Natural killer cell (primary cell): ENCODE data around the gene PPP1R16B. TPM values are rescaled to one million over a fixed set of nuclear protein-coding genes. Genes with fewer than 3 reads are reported as not detected.

ENCODE experiments used
- ATAC-seq, 3 donors: fragments of 150-1000 bp in 2 of 3; fragments of 200-7000 bp in 1 of 3; cut with Tn5 transposase; 1 replicate in 1 of 3; 2 replicates in 2 of 3; pipeline ENCODE4 v1.10.0; 2021; ENCODE audit warnings: mild to moderate bottlenecking in 2 of 3, moderate library complexity in 2 of 3
- DNase-seq, 2 donors: peaks; one replicate each; pipeline versions ENCODE4 v3.0.0 to v3.0.0-alpha.2; 2013 to 2021; ENCODE audit warnings: mixed read lengths in 1 of 2
- H3K27ac ChIP-seq: one replicate; pipeline ENCODE4 v1.5.1; 2013; ENCODE audit warnings: mild to moderate bottlenecking, low read length
- H3K27me3 ChIP-seq: one replicate; pipeline ENCODE4 v1.6.1; 2013; ENCODE audit warnings: low read length; ENCODE audit not compliant: control insufficient read depth, insufficient read depth
- H3K36me3 ChIP-seq: one replicate; pipeline ENCODE4 v1.6.1; 2013; ENCODE audit warnings: low read length; ENCODE audit not compliant: control insufficient read depth, insufficient read depth
- H3K4me1 ChIP-seq: one replicate; pipeline ENCODE4 v1.6.1; 2013; ENCODE audit warnings: low read length; ENCODE audit not compliant: control insufficient read depth, insufficient read depth
- H3K4me3 ChIP-seq: one replicate; pipeline ENCODE4 v1.5.1; 2013; ENCODE audit warnings: low read length
- H3K9me3 ChIP-seq: one replicate; pipeline ENCODE4 v1.6.1; 2013; ENCODE audit warnings: low read length; ENCODE audit not compliant: control insufficient read depth, insufficient read depth
- H3K27ac Mint-ChIP-seq, 2 donors: one replicate each; pipeline ENCODE4 v1.8.0; 2022; ENCODE audit warnings: mild to moderate bottlenecking in 2 of 2, mixed read lengths in 2 of 2, moderate library complexity in 1 of 2
- H3K27me3 Mint-ChIP-seq, 2 donors: one replicate each; pipeline ENCODE4 v1.8.0; 2022; ENCODE audit warnings: low read depth in 2 of 2, mixed read lengths in 2 of 2
- H3K36me3 Mint-ChIP-seq: one replicate; pipeline ENCODE4 v1.8.0; 2022; ENCODE audit warnings: mixed read lengths
- H3K4me1 Mint-ChIP-seq, 2 donors: one replicate each; pipeline ENCODE4 v1.8.0; 2022; ENCODE audit warnings: mixed read lengths in 2 of 2
- H3K4me3 Mint-ChIP-seq: one replicate; pipeline ENCODE4 v1.8.0; 2022; ENCODE audit warnings: mild to moderate bottlenecking, moderate library complexity, mixed read lengths
- H3K9me3 Mint-ChIP-seq, 2 donors: one replicate each; pipeline ENCODE4 v1.8.0; 2022; ENCODE audit warnings: mixed read lengths in 2 of 2
- WGBS: methylation state at CpG from one replicate; pipeline ENCODE4 v1.1.7; 2013; ENCODE audit warnings: missing lambda C conversion rate; ENCODE audit not compliant: insufficient coverage; 5-methylcytosine and 5-hydroxymethylcytosine counted together
- intact Hi-C: fragments of 100-400 bp; cut with micrococcal nuclease; formaldehyde crosslinking; loops from one replicate; pipeline ENCODE4 v1.14.2; 2022
- total RNA-seq, 4 donors: library from RNA; stranded (reverse); fragments of 120-200 nt in 1 of 4; gene quantifications; one replicate each; pipeline versions ENCODE4 v1.2.3 to v1.2.4, GENCODE V29; 2013 to 2022
- TF ChIP-seq, protein P1 (sequence below): fragments of 200-600 bp; IDR thresholded peaks from one replicate; pipeline ENCODE4 v1.8.0; 2022; ENCODE audit warnings: antibody characterized with exemption

The PPP1R16B gene
- total RNA-seq, 3 donors from 2014 or later (not counting 1 experiment from before 2014, with no cell fraction given): 52.0 to 62.3 (median 53.7) TPM

GRCh38 chr20:38828514-38829295 is 23.2 kb downstream of the PPP1R16B start:
- Histone ChIP-seq H3K4me3 (no peak overlapping the region), H3K36me3 (peaks cover 13% of the 10 kb centered on the region), H3K9me3 (no peaks in the 10 kb centered on the region), H3K27ac (no peak overlapping the region), H3K27me3 (no peaks in the 10 kb centered on the region), H3K4me1 (peaks cover 39% of the 10 kb centered on the region)
- intact Hi-C loops: no loop called here
- no peaks in the 10 kb centered on the region for H3K36me3 Mint-ChIP-seq
- 90% methylated on average over 6 of the region's 6 CpGs for WGBS
- H3K4me1 Mint-ChIP-seq: peaks cover 74 to 76% of the 10 kb centered on the region in 2 donors
- H3K27ac Mint-ChIP-seq: peak overlapping the region; percentile 69 to 70
- H3K27me3 Mint-ChIP-seq: no peaks in the 10 kb centered on the region
- DNase-seq (no peak), ATAC-seq (no peak)
- TF ChIP-seq, protein P1, sequence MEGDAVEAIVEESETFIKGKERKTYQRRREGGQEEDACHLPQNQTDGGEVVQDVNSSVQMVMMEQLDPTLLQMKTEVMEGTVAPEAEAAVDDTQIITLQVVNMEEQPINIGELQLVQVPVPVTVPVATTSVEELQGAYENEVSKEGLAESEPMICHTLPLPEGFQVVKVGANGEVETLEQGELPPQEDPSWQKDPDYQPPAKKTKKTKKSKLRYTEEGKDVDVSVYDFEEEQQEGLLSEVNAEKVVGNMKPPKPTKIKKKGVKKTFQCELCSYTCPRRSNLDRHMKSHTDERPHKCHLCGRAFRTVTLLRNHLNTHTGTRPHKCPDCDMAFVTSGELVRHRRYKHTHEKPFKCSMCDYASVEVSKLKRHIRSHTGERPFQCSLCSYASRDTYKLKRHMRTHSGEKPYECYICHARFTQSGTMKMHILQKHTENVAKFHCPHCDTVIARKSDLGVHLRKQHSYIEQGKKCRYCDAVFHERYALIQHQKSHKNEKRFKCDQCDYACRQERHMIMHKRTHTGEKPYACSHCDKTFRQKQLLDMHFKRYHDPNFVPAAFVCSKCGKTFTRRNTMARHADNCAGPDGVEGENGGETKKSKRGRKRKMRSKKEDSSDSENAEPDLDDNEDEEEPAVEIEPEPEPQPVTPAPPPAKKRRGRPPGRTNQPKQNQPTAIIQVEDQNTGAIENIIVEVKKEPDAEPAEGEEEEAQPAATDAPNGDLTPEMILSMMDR: no peak
- H3K9me3 Mint-ChIP-seq: no peaks in the 10 kb centered on the region
- no peak overlapping the region for H3K4me3 Mint-ChIP-seq

DNA sequence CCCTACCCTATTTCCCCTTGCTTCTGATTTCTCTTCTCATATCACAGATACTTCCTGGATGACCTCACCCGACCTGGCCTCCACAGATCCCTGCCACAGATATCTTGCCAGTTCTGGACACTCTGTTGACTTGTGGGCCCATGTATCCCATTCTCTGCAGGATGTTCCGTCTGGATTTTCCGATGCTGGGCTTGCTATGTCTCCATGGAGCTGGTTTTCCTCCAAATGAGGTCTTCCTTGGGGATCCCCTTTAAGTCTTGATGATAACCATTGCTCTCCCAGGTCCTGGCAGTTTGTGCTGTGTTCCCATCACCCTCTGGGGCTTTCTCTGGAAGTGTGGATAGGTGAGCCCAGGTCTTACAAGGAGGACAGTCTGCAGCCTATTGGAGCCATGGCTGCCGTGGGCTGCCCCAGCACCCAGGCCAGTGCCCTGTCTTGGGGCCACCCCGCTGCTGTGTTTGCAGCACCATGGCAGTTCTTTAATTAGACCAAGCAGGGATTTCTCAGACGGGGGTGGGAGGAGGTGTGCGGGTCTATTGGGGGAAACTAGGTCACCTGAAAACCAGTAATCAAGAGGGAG is 23.9 kb downstream of the PPP1R16B start:
- Mint-ChIP-seq H3K9me3 (no peaks in the 10 kb centered on the region), H3K36me3 (no peaks in the 10 kb centered on the region), H3K27me3 (no peaks in the 10 kb centered on the region), H3K4me1 (peaks cover 70 to 75% of the 10 kb centered on the region in 2 donors), H3K4me3 (no peak overlapping the region), H3K27ac (peak overlapping the region; percentile 69 to 70)
- Histone ChIP-seq H3K36me3 (peaks cover 11% of the 10 kb centered on the region), H3K4me3 (no peak overlapping the region), H3K4me1 (peaks cover 44% of the 10 kb centered on the region), H3K27ac (no peak overlapping the region), H3K9me3 (no peaks in the 10 kb centered on the region), H3K27me3 (no peaks in the 10 kb centered on the region)
- ATAC-seq (no peak), DNase-seq (no peak)
- TF ChIP-seq, protein P1: no peak
- WGBS: 85% methylated on average over 7 of the region's 7 CpGs
- intact Hi-C loops: no loop called here

DNA sequence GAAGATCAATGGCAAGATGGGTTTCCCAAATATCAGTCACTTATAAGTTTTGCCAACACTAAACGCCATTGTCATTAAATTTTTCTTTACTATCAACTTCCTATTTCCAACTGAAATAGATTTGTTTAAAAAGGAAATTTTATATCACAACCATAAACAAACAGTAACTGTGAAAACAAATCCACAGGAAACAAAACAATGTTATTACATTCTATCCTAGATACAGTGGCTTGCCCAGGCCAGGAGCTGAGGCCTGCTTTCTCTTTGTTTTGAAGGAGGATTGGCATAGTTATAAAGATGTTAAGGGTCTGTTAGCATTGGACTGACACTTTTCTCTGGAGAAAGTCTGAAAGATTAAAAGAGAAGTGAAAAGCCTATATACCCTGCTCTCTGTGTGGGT is 24.9 kb downstream of the PPP1R16B start:
- Histone ChIP-seq H3K27me3 (no peaks in the 10 kb centered on the region), H3K4me3 (no peak overlapping the region), H3K9me3 (no peaks in the 10 kb centered on the region), H3K4me1 (peaks cover 44% of the 10 kb centered on the region), H3K27ac (no peak overlapping the region), H3K36me3 (peaks cover 11% of the 10 kb centered on the region)
- TF ChIP-seq, protein P1: no peak
- ATAC-seq (no peak), DNase-seq (no peak)
- Mint-ChIP-seq H3K27ac (peak overlapping the region; percentile 70 to 84), H3K9me3 (no peaks in the 10 kb centered on the region), H3K27me3 (no peaks in the 10 kb centered on the region), H3K4me3 (no peak overlapping the region), H3K4me1 (peaks cover 67% of the 10 kb centered on the region in 2 donors), H3K36me3 (no peaks in the 10 kb centered on the region)
- intact Hi-C loops: no loop called here
- no CpG with 5 or more reads among the region's 1 CpG for WGBS
